Gastrocnemius medialis (tissue), 4 donors: ENCODE results near the gene CCDC81.

ENCODE experiments used
- CTCF ChIP-seq, 5 experiments: fragments of 450-650 bp in 3 of 5; fragments of 200-600 bp in 2 of 5; sonication (generic) in 2 of 5; IDR thresholded peaks in 4 of 5; conservative IDR thresholded peaks in 1 of 5; 1 replicate in 4 of 5; 2 replicates in 1 of 5; pipeline ENCODE4 v1.5.1; 2016 to 2019; ENCODE audit warnings: antibody characterized with exemption in 5 of 5, mild to moderate bottlenecking in 3 of 5, moderate library complexity in 3 of 5
- POLR2A ChIP-seq, 2 donors: fragments of 450-650 bp; IDR thresholded peaks; one replicate each; pipeline ENCODE4 v1.6.1; 2017; ENCODE audit warnings: antibody characterized with exemption in 2 of 2, mild to moderate bottlenecking in 2 of 2, moderate library complexity in 2 of 2

GRCh38 chr11:86442827-86443226 lies 68.1 kb downstream of the CCDC81 start:
- TF ChIP-seq CTCF (IDR thresholded peaks at IDR 0.05 in 4 of 5, conservative IDR thresholded peaks at IDR 0.05 in 1 of 5) (no peak), POLR2A (IDR thresholded peaks at IDR 0.05) (no peak)
